Tibial artery (tissue), 4 donors: Measurements from ENCODE around the gene TRAPPC12.

Experiments used
- DNase-seq, 2 donors: peaks; one replicate each; pipeline ENCODE4 v3.0.0-alpha.2; 2019
- H3K27ac ChIP-seq, 2 donors: fragments of 200-600 bp; sonication (generic) in 1 of 2; 1 replicate in 1 of 2; 2 replicates in 1 of 2; pipeline ENCODE4 v1.5.1; 2018 to 2019; ENCODE audit warnings: mild to moderate bottlenecking in 1 of 2
- H3K27me3 ChIP-seq, 2 donors: fragments of 200-600 bp; sonication (generic) in 1 of 2; one replicate each; pipeline versions ENCODE4 v1.5.1 to v1.6.0; 2016 to 2019
- H3K36me3 ChIP-seq, 3 donors: fragments of 200-600 bp; sonication (generic) in 2 of 3; one replicate each; pipeline ENCODE4 v1.5.1; 2016 to 2019; ENCODE audit warnings: mild to moderate bottlenecking in 2 of 3
- H3K4me1 ChIP-seq, 4 donors: fragments of 200-600 bp; sonication (generic) in 2 of 4; 1 replicate in 3 of 4; 2 replicates in 1 of 4; pipeline ENCODE4 v1.5.1; 2016 to 2019
- H3K4me3 ChIP-seq, 2 donors: fragments of 200-600 bp; sonication (generic) in 1 of 2; 1 replicate in 1 of 2; 2 replicates in 1 of 2; pipeline ENCODE4 v1.5.1; 2018 to 2019; ENCODE audit warnings: mild to moderate bottlenecking in 2 of 2
- H3K9me3 ChIP-seq, 3 donors: fragments of 200-600 bp; sonication (generic) in 1 of 3; one replicate each; pipeline ENCODE4 v1.5.1; 2016 to 2019
- CTCF ChIP-seq, 2 experiments: fragments of 200-600 bp in 1 of 2; fragments of 450-650 bp in 1 of 2; IDR thresholded peaks; one replicate each; pipeline ENCODE4 v1.5.1; 2017 to 2019; ENCODE audit warnings: antibody characterized with exemption in 2 of 2, mild to moderate bottlenecking in 1 of 2, moderate library complexity in 1 of 2
- intact Hi-C: fragments of 100-400 bp; cut with DNase I; formaldehyde crosslinking; loops from one replicate; pipeline ENCODE4 v1.15.0; 2023; ENCODE audit warnings: low total_unique reads

The TRAPPC12 gene

GRCh38 chr2:3409627-3410170 lies 30.2 kb downstream of the TRAPPC12 start:
- H3K27me3 ChIP-seq: no peaks in the 10 kb centered on the region
- H3K9me3 ChIP-seq: no peaks in the 10 kb centered on the region
- peaks cover 3 to 17% (median 6%) of the 10 kb centered on the region in 3 donors for H3K36me3 ChIP-seq
- DNase-seq: no peak
- no peak overlapping the region for H3K27ac ChIP-seq
- intact Hi-C loops: no loop called here
- TF ChIP-seq CTCF (IDR thresholded peaks at IDR 0.05): no peak
- H3K4me3 ChIP-seq: no peak overlapping the region
- H3K4me1 ChIP-seq: peaks cover 0 to 4% (median 0%) of the 10 kb centered on the region in 4 donors

- DNase-seq: no peak
- H3K9me3 ChIP-seq: no peaks in the 10 kb centered on the region
- H3K27ac ChIP-seq: no peak overlapping the region
- no peak for TF ChIP-seq CTCF (IDR thresholded peaks at IDR 0.05)
- H3K27me3 ChIP-seq: no peaks in the 10 kb centered on the region
- intact Hi-C loops: no loop called here
- peaks cover 0 to 4% (median 0%) of the 10 kb centered on the region in 4 donors for H3K4me1 ChIP-seq
- H3K4me3 ChIP-seq: no peak overlapping the region
- peaks cover 10 to 29% (median 11%) of the 10 kb centered on the region in 3 donors for H3K36me3 ChIP-seq
These were observed 31.6 kb downstream of the TRAPPC12 start for GRCh38 chr2:3411103-3411502.

GRCh38 chr2:3413697-3414096 lies 34.2 kb downstream of the TRAPPC12 start:
- Histone ChIP-seq H3K36me3 (peaks cover 10 to 29% (median 27%) of the 10 kb centered on the region in 3 donors), H3K27ac (no peak overlapping the region), H3K4me3 (no peak overlapping the region), H3K27me3 (no peaks in the 10 kb centered on the region), H3K9me3 (no peaks in the 10 kb centered on the region), H3K4me1 (no peaks in the 10 kb centered on the region)
- DNase-seq: no peak
- TF ChIP-seq CTCF (IDR thresholded peaks at IDR 0.05): no peak
- intact Hi-C loops: no loop called here

DNA sequence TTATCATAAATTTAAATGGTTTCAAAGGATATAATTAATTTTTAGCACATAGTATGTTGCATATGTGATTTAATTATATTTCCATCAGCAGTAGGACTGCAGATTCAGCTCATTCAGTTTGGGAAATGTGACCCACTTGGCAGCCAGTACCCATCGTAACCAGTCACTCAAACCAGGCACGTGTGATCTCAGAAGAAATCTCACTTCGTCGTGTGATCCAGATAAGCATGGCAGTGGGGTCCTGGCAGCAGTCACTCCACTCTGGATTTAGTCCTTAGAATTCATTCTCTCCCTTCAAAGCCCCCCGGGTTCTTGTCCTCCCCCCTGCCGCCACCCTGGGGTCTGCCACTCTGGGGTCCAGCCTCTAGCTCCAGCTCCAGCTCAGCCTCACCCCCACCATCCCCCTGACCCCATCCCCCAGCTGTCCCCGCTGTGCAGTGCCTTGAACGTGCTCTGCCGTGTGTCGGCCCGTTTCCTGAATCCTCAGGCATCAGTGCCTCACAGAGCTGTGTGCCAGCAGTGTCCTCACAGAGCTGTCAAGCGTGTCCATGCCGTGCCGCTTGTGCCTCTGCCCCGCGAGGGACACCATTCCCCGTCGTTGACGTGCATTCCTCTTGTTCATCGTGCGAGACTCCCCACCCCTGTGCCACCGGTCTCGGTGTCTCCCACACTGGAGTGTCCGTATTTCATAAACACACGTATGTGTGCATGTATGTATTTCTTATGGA lies 34.8 kb downstream of the TRAPPC12 start:
- Histone ChIP-seq H3K27me3 (no peaks in the 10 kb centered on the region), H3K27ac (no peak overlapping the region), H3K4me3 (no peak overlapping the region), H3K4me1 (no peaks in the 10 kb centered on the region), H3K9me3 (no peaks in the 10 kb centered on the region), H3K36me3 (peaks cover 10 to 35% (median 31%) of the 10 kb centered on the region in 3 donors)
- no peak for TF ChIP-seq CTCF (IDR thresholded peaks at IDR 0.05)
- DNase-seq: no peak
- intact Hi-C loops: no loop called here

GRCh38 chr2:3418766-3419404 lies 39.4 kb downstream of the TRAPPC12 start:
- no peak for TF ChIP-seq CTCF (IDR thresholded peaks at IDR 0.05)
- intact Hi-C loops: no loop called here
- no peak overlapping the region for H3K27ac ChIP-seq

More at GRCh38 chr2:3418766-3419404, 39.4 kb downstream of the TRAPPC12 start:
- H3K4me1 ChIP-seq: no peaks in the 10 kb centered on the region
- H3K27me3 ChIP-seq: no peaks in the 10 kb centered on the region
- H3K4me3 ChIP-seq: no peak overlapping the region
- H3K9me3 ChIP-seq: no peaks in the 10 kb centered on the region
- H3K36me3 ChIP-seq: peaks cover 15 to 76% (median 55%) of the 10 kb centered on the region in 3 donors
- no peak for DNase-seq
